CD14-positive monocyte (primary cell): ENCODE measurements around the gene CARM1. TPM values are rescaled to one million over a fixed set of nuclear protein-coding genes. Genes with fewer than 3 reads are reported as not detected.

Experiments
- DNase-seq, 3 donors: peaks; one replicate each; pipeline ENCODE4 v3.0.0-alpha.2; 2011 to 2022
- H2AFZ ChIP-seq: 2 replicates; pipeline ENCODE4 v1.6.0; 2012; ENCODE audit warnings: mild to moderate bottlenecking, low read depth, low read length, inconsistent platforms; ENCODE audit not compliant: insufficient read depth, poor library complexity, severe bottlenecking
- H3K27ac ChIP-seq, 2 donors: 1 replicate in 1 of 2; 2 replicates in 1 of 2; pipeline ENCODE4 v1.5.1; 2012 to 2013; ENCODE audit warnings: low read length in 2 of 2, control low read depth in 1 of 2, inconsistent platforms in 1 of 2, low read depth in 1 of 2, mild to moderate bottlenecking in 1 of 2
- H3K27me3 ChIP-seq, 2 donors: one replicate each; pipeline versions ENCODE4 v1.6.0 to v1.6.1; 2011 to 2013; ENCODE audit warnings: low read length in 2 of 2; ENCODE audit not compliant: control insufficient read depth in 2 of 2, insufficient read depth in 2 of 2
- H3K36me3 ChIP-seq, 2 donors: replicated peaks in 1 of 2; 1 replicate in 1 of 2; 2 replicates in 1 of 2; pipeline versions ENCODE4 v1.5.1 to v1.6.1; 2012 to 2013; ENCODE audit warnings: low read length in 2 of 2, control low read depth in 1 of 2, inconsistent platforms in 1 of 2, mild to moderate bottlenecking in 1 of 2; ENCODE audit not compliant: insufficient read depth in 2 of 2, control insufficient read depth in 1 of 2
- H3K4me1 ChIP-seq, 2 donors: 1 replicate in 1 of 2; 2 replicates in 1 of 2; pipeline versions ENCODE4 v1.5.1 to v1.6.1; 2012 to 2013; ENCODE audit warnings: low read length in 2 of 2, control low read depth in 1 of 2, inconsistent platforms in 1 of 2, mild to moderate bottlenecking in 1 of 2, moderate library complexity in 1 of 2; ENCODE audit not compliant: insufficient read depth in 2 of 2, control insufficient read depth in 1 of 2
- H3K4me2 ChIP-seq: replicated peaks from 2 replicates; pipeline ENCODE3; 2012; ENCODE audit warnings: low read length, moderate library complexity, mild to moderate bottlenecking; ENCODE audit not compliant: poor library complexity, severe bottlenecking; ENCODE audit errors: extremely low read depth
- H3K4me3 ChIP-seq, 3 experiments: fragments of 200-600 bp in 1 of 3; sonication (generic) in 1 of 3; replicated peaks in 1 of 3; 1 replicate in 2 of 3; 2 replicates in 1 of 3; pipeline ENCODE4 v1.5.1; 2011 to 2013; ENCODE audit warnings: low read length in 3 of 3, mild to moderate bottlenecking in 3 of 3, control low read depth in 2 of 3, low read depth in 2 of 3, inconsistent platforms in 1 of 3, moderate library complexity in 1 of 3
- H3K79me2 ChIP-seq: 2 replicates; pipeline ENCODE4 v1.6.0; 2012; ENCODE audit warnings: mild to moderate bottlenecking, control low read depth, inconsistent platforms, low read length, moderate library complexity; ENCODE audit not compliant: insufficient read depth
- H3K9ac ChIP-seq: 2 replicates; pipeline ENCODE4 v1.6.0; 2017; ENCODE audit warnings: low read length, mild to moderate bottlenecking; ENCODE audit not compliant: insufficient read depth, poor library complexity, severe bottlenecking
- H3K9me3 ChIP-seq, 2 donors: replicated peaks in 1 of 2; 1 replicate in 1 of 2; 2 replicates in 1 of 2; pipeline versions ENCODE4 v1.5.1 to v1.6.1; 2012 to 2013; ENCODE audit warnings: low read length in 2 of 2, control low read depth in 1 of 2; ENCODE audit not compliant: control insufficient read depth in 1 of 2, insufficient read depth in 1 of 2
- H4K20me1 ChIP-seq: 2 replicates; pipeline ENCODE4 v1.6.0; 2012; ENCODE audit warnings: mild to moderate bottlenecking, low read length, control low read depth, moderate library complexity; ENCODE audit not compliant: insufficient read depth
- H3K27ac Mint-ChIP-seq, 7 donors: one replicate each; pipeline ENCODE4 v1.8.0; 2020; ENCODE audit warnings: mild to moderate bottlenecking in 7 of 7, mixed read lengths in 7 of 7, moderate library complexity in 6 of 7, inconsistent platforms in 2 of 7
- H3K27me3 Mint-ChIP-seq, 3 donors: one replicate each; pipeline ENCODE4 v1.8.0; 2021 to 2022; ENCODE audit warnings: low read depth in 3 of 3, mild to moderate bottlenecking in 3 of 3, mixed read lengths in 3 of 3, moderate library complexity in 3 of 3, inconsistent platforms in 1 of 3
- H3K36me3 Mint-ChIP-seq, 2 donors: one replicate each; pipeline ENCODE4 v1.8.0; 2020; ENCODE audit warnings: mixed read lengths in 2 of 2, inconsistent platforms in 1 of 2, mild to moderate bottlenecking in 1 of 2
- H3K4me1 Mint-ChIP-seq: one replicate; pipeline ENCODE4 v1.8.0; 2020; ENCODE audit warnings: mild to moderate bottlenecking, mixed read lengths
- H3K4me3 Mint-ChIP-seq, 2 donors: one replicate each; pipeline ENCODE4 v1.8.0; 2020; ENCODE audit warnings: mild to moderate bottlenecking in 2 of 2, mixed read lengths in 2 of 2, moderate library complexity in 1 of 2
- H3K9me3 Mint-ChIP-seq, 7 donors: one replicate each; pipeline ENCODE4 v1.8.0; 2020 to 2022; ENCODE audit warnings: mixed read lengths in 7 of 7, mild to moderate bottlenecking in 6 of 7, moderate library complexity in 6 of 7, inconsistent platforms in 2 of 7
- WGBS: methylation state at CpG from one replicate; pipeline ENCODE4 v1.1.5; 2013; ENCODE audit warnings: missing lambda C conversion rate; ENCODE audit not compliant: insufficient coverage; 5-methylcytosine and 5-hydroxymethylcytosine counted together
- intact Hi-C, 2 donors: fragments of 100-400 bp; cut with micrococcal nuclease; formaldehyde crosslinking; loops; one replicate each; pipeline versions ENCODE4 v1.15.0 to v1.15.1; 2023
- polyA plus RNA-seq, 3 donors: library from polyadenylated mRNA; depleted of rRNA in 1 of 3; unstranded in 2 of 3; stranded (reverse) in 1 of 3; fragments of 300-500 nt in 2 of 3; fragments of >200 nt in 1 of 3; fragmentation: Illumina TruSeq in 2 of 3; gene quantifications; 1 replicate in 2 of 3; 2 replicates in 1 of 3; pipeline ENCODE4 v1.2.3, GENCODE V29; 2012 to 2021
- TF ChIP-seq, protein P1 (sequence below): fragments of 200-600 bp; IDR thresholded peaks from one replicate; pipeline ENCODE4 v1.8.0; 2022; ENCODE audit warnings: antibody characterized with exemption, mild to moderate bottlenecking

Gene CARM1
- polyA plus RNA-seq, 3 donors, result 0.17 to 26.3 (median 0.29) TPM

DNA sequence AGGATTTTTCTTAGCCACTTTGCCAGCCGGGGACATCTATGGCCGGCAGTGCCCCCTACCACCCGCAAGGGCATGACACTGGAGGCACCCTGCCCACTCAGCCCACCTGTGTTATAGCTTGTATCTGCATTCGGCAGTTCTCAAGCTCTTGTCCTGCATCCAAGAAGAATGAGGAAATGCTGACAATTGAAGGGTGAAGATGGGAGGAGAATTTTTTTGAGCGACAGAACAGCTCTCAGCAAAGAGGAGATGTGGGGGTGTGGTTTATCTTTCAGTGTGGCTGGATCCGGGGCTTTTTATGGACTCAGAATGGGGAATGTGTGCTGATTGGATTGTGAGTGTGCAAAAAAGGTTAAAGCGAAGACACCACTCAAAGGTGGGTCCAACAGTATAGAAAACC is 28.6 kb upstream of the CARM1 start:
- Mint-ChIP-seq H3K36me3 (peaks cover 0 to 2% of the 10 kb centered on the region in 2 donors), H3K4me1 (peaks cover 8% of the 10 kb centered on the region), H3K4me3 (no peak overlapping the region), H3K9me3 (peaks cover 0 to 9% (median 5%) of the 10 kb centered on the region in 7 donors), H3K27me3 (peaks cover 0 to 13% (median 3%) of the 10 kb centered on the region in 3 donors), H3K27ac (peak overlapping the region in 1 of 7 donors; percentile 27)
- Histone ChIP-seq H2AFZ (no peak overlapping the region), H3K79me2 (peaks cover 4% of the 10 kb centered on the region), H4K20me1 (no peaks in the 10 kb centered on the region), H3K27me3 (no peaks in the 10 kb centered on the region), H3K9me3 (peaks cover 0 to 3% of the 10 kb centered on the region in 2 donors), H3K9ac (no peak overlapping the region), H3K4me2 (no peak overlapping the region), H3K4me1 (peaks cover 4 to 5% of the 10 kb centered on the region in 2 donors), H3K36me3 (no peaks in the 10 kb centered on the region), H3K27ac (no peak overlapping the region), H3K4me3 (no peak overlapping the region)
- 92% methylated on average over 6 of the region's 7 CpGs for WGBS
- intact Hi-C loops, result no loop called here
- no peak for DNase-seq
- TF ChIP-seq, protein P1, sequence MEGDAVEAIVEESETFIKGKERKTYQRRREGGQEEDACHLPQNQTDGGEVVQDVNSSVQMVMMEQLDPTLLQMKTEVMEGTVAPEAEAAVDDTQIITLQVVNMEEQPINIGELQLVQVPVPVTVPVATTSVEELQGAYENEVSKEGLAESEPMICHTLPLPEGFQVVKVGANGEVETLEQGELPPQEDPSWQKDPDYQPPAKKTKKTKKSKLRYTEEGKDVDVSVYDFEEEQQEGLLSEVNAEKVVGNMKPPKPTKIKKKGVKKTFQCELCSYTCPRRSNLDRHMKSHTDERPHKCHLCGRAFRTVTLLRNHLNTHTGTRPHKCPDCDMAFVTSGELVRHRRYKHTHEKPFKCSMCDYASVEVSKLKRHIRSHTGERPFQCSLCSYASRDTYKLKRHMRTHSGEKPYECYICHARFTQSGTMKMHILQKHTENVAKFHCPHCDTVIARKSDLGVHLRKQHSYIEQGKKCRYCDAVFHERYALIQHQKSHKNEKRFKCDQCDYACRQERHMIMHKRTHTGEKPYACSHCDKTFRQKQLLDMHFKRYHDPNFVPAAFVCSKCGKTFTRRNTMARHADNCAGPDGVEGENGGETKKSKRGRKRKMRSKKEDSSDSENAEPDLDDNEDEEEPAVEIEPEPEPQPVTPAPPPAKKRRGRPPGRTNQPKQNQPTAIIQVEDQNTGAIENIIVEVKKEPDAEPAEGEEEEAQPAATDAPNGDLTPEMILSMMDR, result no peak

DNA sequence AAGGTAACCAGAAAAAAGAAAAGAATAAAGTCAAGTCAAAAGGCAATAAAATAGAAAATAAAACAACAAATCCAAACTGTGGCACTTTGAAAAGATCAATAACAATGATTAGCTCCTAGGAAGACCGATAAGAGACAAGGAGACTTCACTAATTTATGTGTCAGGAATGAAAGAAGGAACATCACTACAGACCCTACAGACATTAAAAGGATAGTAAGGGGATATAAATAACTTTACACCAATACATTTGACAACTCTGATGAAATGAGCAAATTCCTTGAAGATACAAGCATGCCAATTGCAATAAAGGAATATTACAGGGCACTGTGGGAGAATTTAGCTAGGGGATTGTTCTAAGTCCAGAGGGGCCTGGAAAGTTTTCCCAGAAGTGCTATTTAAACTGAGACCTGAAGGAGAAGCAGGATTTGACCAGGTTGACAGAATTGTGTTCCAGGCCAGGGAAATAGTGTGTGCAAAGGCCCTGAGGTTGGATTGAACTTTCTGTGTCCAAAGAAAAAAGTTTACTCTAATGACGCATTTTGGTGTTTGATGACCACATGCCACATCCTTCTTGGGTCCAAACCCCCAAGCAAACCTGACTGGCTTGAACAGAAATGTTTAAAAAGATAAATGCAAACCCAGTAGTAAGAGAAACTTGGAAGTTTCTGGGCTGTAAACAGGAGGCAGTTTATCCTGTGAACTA is 24.7 kb upstream of the CARM1 start:
- Histone ChIP-seq H3K9ac (no peak overlapping the region), H3K9me3 (peaks cover 0 to 3% of the 10 kb centered on the region in 2 donors), H3K4me2 (no peak overlapping the region), H4K20me1 (peaks cover 8% of the 10 kb centered on the region), H3K79me2 (peaks cover 39% of the 10 kb centered on the region), H2AFZ (no peak overlapping the region), H3K27me3 (no peaks in the 10 kb centered on the region), H3K27ac (no peak overlapping the region), H3K4me3 (no peak overlapping the region), H3K36me3 (peaks cover 12 to 17% of the 10 kb centered on the region in 2 donors), H3K4me1 (peaks cover 25 to 38% of the 10 kb centered on the region in 2 donors)
- Mint-ChIP-seq H3K4me1 (peaks cover 33% of the 10 kb centered on the region), H3K27ac (no peak overlapping the region), H3K4me3 (no peak overlapping the region), H3K9me3 (peaks cover 0 to 9% (median 4%) of the 10 kb centered on the region in 7 donors), H3K36me3 (peaks cover 15 to 18% of the 10 kb centered on the region in 2 donors), H3K27me3 (peaks cover 1 to 7% (median 2%) of the 10 kb centered on the region in 3 donors)
- 100% methylated on average over 1 of the region's 2 CpGs for WGBS
- TF ChIP-seq, protein P1, result no peak
- intact Hi-C loops, result no loop called here
- no peak for DNase-seq
